Gastrocnemius medialis (tissue), 4 donors: ENCODE results near the gene C17orf58. TPM values are rescaled to one million over a fixed set of nuclear protein-coding genes. Genes with fewer than 3 reads are reported as not detected.
A peak's percentile ranks its signal among the peaks of the same experiment; 100 is the strongest.

Experiments used
- ATAC-seq, 2 donors: fragments of 150-250 bp; one replicate each; pipeline ENCODE4 v1.9.1; 2016
- DNase-seq, 2 donors: peaks; one replicate each; pipeline ENCODE4 v3.0.0-alpha.2; 2019
- H3K27ac ChIP-seq, 4 donors: fragments of 200-600 bp; sonication (generic); 1 replicate in 1 of 4; 2 replicates in 3 of 4; pipeline ENCODE4 v1.5.1; 2016 to 2018; ENCODE audit warnings: mild to moderate bottlenecking in 2 of 4, moderate library complexity in 1 of 4
- H3K27me3 ChIP-seq, 3 donors: fragments of 200-600 bp; sonication (generic) in 2 of 3; 1 replicate in 1 of 3; 2 replicates in 2 of 3; pipeline versions ENCODE4 v1.5.1 to v1.6.0; 2016 to 2019; ENCODE audit warnings: mild to moderate bottlenecking in 1 of 3, moderate library complexity in 1 of 3
- H3K36me3 ChIP-seq, 2 donors: fragments of 200-600 bp; sonication (generic) in 1 of 2; one replicate each; pipeline ENCODE4 v1.5.1; 2017 to 2018
- H3K4me1 ChIP-seq, 2 donors: fragments of 200-600 bp; sonication (generic) in 1 of 2; one replicate each; pipeline ENCODE4 v1.5.1; 2016 to 2017; ENCODE audit warnings: mild to moderate bottlenecking in 2 of 2
- H3K4me3 ChIP-seq, 4 donors: fragments of 200-600 bp; sonication (generic) in 3 of 4; 1 replicate in 1 of 4; 2 replicates in 3 of 4; pipeline ENCODE4 v1.5.1; 2016 to 2019; ENCODE audit warnings: mild to moderate bottlenecking in 2 of 4
- H3K9me3 ChIP-seq, 3 donors: fragments of 200-600 bp; sonication (generic) in 2 of 3; 1 replicate in 1 of 3; 2 replicates in 2 of 3; pipeline ENCODE4 v1.5.1; 2016 to 2019
- POLR2A ChIP-seq, 2 donors: fragments of 450-650 bp; IDR thresholded peaks; one replicate each; pipeline ENCODE4 v1.6.1; 2017; ENCODE audit warnings: antibody characterized with exemption in 2 of 2, mild to moderate bottlenecking in 2 of 2, moderate library complexity in 2 of 2
- in situ Hi-C, 4 donors: fragments of 200-750 bp; cut with MboI; loops; one replicate each; pipeline versions ENCODE4 v1.15.0 to v1.8.0; 2017; ENCODE audit warnings: low sequenced_read_pairs in 4 of 4
- intact Hi-C: fragments of 100-400 bp; cut with DNase I; formaldehyde crosslinking; loops from one replicate; pipeline ENCODE4 v1.15.1; 2023; ENCODE audit warnings: low total_unique reads
- total RNA-seq, 4 donors: library from RNA; depleted of rRNA; stranded (reverse); fragments of >200 nt; gene quantifications; one replicate each; pipeline versions ENCODE4 v1.1.0 to v1.2.3, GENCODE V29; 2016
- TF ChIP-seq, protein P1 (sequence below), 5 experiments: fragments of 450-650 bp in 3 of 5; fragments of 200-600 bp in 2 of 5; sonication (generic) in 2 of 5; IDR thresholded peaks in 4 of 5; conservative IDR thresholded peaks in 1 of 5; 1 replicate in 4 of 5; 2 replicates in 1 of 5; pipeline ENCODE4 v1.5.1; 2016 to 2019; ENCODE audit warnings: antibody characterized with exemption in 5 of 5, mild to moderate bottlenecking in 3 of 5, moderate library complexity in 3 of 5

C17orf58 gene
- total RNA-seq, 4 donors from 2014 or later = 1.5 to 9.0 (median 5.6) TPM

DNA sequence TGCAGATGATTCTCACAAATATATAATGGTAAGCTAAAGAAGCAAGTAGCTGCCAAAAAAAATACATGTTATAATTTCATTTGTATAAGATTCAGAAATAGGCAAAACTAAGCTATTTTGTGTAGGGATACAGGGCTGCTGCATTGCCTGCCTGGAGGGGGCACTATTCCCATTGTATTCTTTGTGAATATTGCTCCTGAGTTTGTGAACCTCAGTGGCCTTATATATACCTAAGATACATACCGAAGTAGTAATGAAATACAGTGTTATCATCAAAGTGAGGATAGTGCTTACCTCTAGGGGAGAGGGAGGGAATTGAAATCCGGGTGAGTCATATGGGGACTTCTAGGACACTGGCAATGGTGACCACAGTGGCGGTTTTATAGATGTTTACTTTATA lies 53.5 kb downstream of the C17orf58 start:
- Histone ChIP-seq H3K4me3 (no peak overlapping the region), H3K36me3 (peaks cover 7 to 90% of the 10 kb centered on the region in 2 donors), H3K27me3 (no peaks in the 10 kb centered on the region), H3K4me1 (no peaks in the 10 kb centered on the region), H3K27ac (no peak overlapping the region), H3K9me3 (no peaks in the 10 kb centered on the region)
- in situ Hi-C loops = no loop called here
- DNase-seq (no peak), ATAC-seq (no peak)
- no peak for TF ChIP-seq POLR2A (IDR thresholded peaks at IDR 0.05)
- TF ChIP-seq, protein P1, sequence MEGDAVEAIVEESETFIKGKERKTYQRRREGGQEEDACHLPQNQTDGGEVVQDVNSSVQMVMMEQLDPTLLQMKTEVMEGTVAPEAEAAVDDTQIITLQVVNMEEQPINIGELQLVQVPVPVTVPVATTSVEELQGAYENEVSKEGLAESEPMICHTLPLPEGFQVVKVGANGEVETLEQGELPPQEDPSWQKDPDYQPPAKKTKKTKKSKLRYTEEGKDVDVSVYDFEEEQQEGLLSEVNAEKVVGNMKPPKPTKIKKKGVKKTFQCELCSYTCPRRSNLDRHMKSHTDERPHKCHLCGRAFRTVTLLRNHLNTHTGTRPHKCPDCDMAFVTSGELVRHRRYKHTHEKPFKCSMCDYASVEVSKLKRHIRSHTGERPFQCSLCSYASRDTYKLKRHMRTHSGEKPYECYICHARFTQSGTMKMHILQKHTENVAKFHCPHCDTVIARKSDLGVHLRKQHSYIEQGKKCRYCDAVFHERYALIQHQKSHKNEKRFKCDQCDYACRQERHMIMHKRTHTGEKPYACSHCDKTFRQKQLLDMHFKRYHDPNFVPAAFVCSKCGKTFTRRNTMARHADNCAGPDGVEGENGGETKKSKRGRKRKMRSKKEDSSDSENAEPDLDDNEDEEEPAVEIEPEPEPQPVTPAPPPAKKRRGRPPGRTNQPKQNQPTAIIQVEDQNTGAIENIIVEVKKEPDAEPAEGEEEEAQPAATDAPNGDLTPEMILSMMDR (IDR thresholded peaks at IDR 0.05 in 4 of 5, conservative IDR thresholded peaks at IDR 0.05 in 1 of 5) = peak in 1 of 5 experiments; percentile 27
- intact Hi-C loops = no loop called here

Other genes with a start within 250 kb of the C17orf58 start
- gene BPTF, start 171.0 kb downstream of the C17orf58 start, total RNA-seq = 10 to 100 TPM; 29.3 to 43.9 (median 38.1) TPM
- 10 to 100 TPM; 14.5 to 23.3 (median 19.3) TPM for gene KPNA2, start 39.3 kb upstream of the C17orf58 start, total RNA-seq